ENCODE data around the gene FBLN2.
A peak's percentile ranks its signal among the peaks of the same experiment; 100 is the strongest.

FBLN2 gene

GRCh38 chr3:13645801-13646637 is 97.1 kb downstream of the FBLN2 start:
- no peak for ATAC-seq (replicated peaks; ENCODE audit: extremely low read depth, poor library complexity, severe bottlenecking)
- no peak for DNase-seq (ENCODE audit: low spot score in 2 of 2)
- Mint-ChIP-seq H3K4me3 (no peak overlapping the region), H3K9me3 (no peaks in the 10 kb centered on the region), H3K27me3 (peaks cover 55% of the 10 kb centered on the region), H3K36me3 (ENCODE audit: insufficient read depth) (peaks cover 3% of the 10 kb centered on the region), H3K27ac (ENCODE audit: low read depth) (no peak overlapping the region), H3K4me1 (peaks cover 26% of the 10 kb centered on the region)

GRCh38 chr3:13647298-13648059 is 98.6 kb downstream of the FBLN2 start:
- Mint-ChIP-seq H3K4me1 (peaks cover 32% of the 10 kb centered on the region), H3K27me3 (peaks cover 54% of the 10 kb centered on the region), H3K36me3 (ENCODE audit: insufficient read depth) (peaks cover 3% of the 10 kb centered on the region), H3K4me3 (no peak overlapping the region), H3K27ac (ENCODE audit: low read depth) (no peak overlapping the region), H3K9me3 (no peaks in the 10 kb centered on the region)
- peak; percentile 16 for ATAC-seq (replicated peaks; ENCODE audit: extremely low read depth, poor library complexity, severe bottlenecking)
- no peak for DNase-seq (ENCODE audit: low spot score in 2 of 2)

- ATAC-seq (replicated peaks; ENCODE audit: extremely low read depth, poor library complexity, severe bottlenecking), result peak; percentile 50
- H3K4me3 Mint-ChIP-seq, result no peak overlapping the region
- no peaks in the 10 kb centered on the region for H3K9me3 Mint-ChIP-seq
- DNase-seq (ENCODE audit: low spot score in 2 of 2), result peak; percentile 53 to 65
- H3K4me1 Mint-ChIP-seq, result peaks cover 38% of the 10 kb centered on the region
- H3K36me3 Mint-ChIP-seq (ENCODE audit: insufficient read depth), result peaks cover 3% of the 10 kb centered on the region
- H3K27me3 Mint-ChIP-seq, result peaks cover 54% of the 10 kb centered on the region
- peak overlapping the region; percentile 2 for H3K27ac Mint-ChIP-seq (ENCODE audit: low read depth)
Observed at GRCh38 chr3:13648060-13649001, 99.4 kb downstream of the FBLN2 start.

GRCh38 chr3:13650210-13651056 is 101.5 kb downstream of the FBLN2 start:
- no peaks in the 10 kb centered on the region for H3K9me3 Mint-ChIP-seq

GRCh38 chr3:13651057-13651400 is 102.1 kb downstream of the FBLN2 start:
- H3K4me1 Mint-ChIP-seq, result peaks cover 46% of the 10 kb centered on the region
- no peak overlapping the region for H3K4me3 Mint-ChIP-seq
- DNase-seq (ENCODE audit: low spot score in 2 of 2) (no peak), ATAC-seq (replicated peaks; ENCODE audit: extremely low read depth, poor library complexity, severe bottlenecking) (no peak)
- H3K9me3 Mint-ChIP-seq, result no peaks in the 10 kb centered on the region
- peaks cover 3% of the 10 kb centered on the region for H3K36me3 Mint-ChIP-seq (ENCODE audit: insufficient read depth)
- peak overlapping the region; percentile 20 for H3K27ac Mint-ChIP-seq (ENCODE audit: low read depth)
- H3K27me3 Mint-ChIP-seq, result peaks cover 36% of the 10 kb centered on the region

More at GRCh38 chr3:13650210-13651056, 101.5 kb downstream of the FBLN2 start:
- peaks cover 36% of the 10 kb centered on the region for H3K27me3 Mint-ChIP-seq
- peaks cover 46% of the 10 kb centered on the region for H3K4me1 Mint-ChIP-seq
- peak overlapping the region; percentile 37 for H3K4me3 Mint-ChIP-seq
- H3K27ac Mint-ChIP-seq (ENCODE audit: low read depth), result peak overlapping the region; percentile 86
- ATAC-seq (replicated peaks; ENCODE audit: extremely low read depth, poor library complexity, severe bottlenecking) (peak; percentile 75), DNase-seq (ENCODE audit: low spot score in 2 of 2) (peak; percentile 74 to 80)
- peaks cover 3% of the 10 kb centered on the region for H3K36me3 Mint-ChIP-seq (ENCODE audit: insufficient read depth)

- peaks cover 3% of the 10 kb centered on the region for H3K36me3 Mint-ChIP-seq (ENCODE audit: insufficient read depth)
- H3K4me1 Mint-ChIP-seq, result peaks cover 46% of the 10 kb centered on the region
- DNase-seq (ENCODE audit: low spot score in 2 of 2) (no peak), ATAC-seq (replicated peaks; ENCODE audit: extremely low read depth, poor library complexity, severe bottlenecking) (no peak)
- peaks cover 36% of the 10 kb centered on the region for H3K27me3 Mint-ChIP-seq
- no peak overlapping the region for H3K27ac Mint-ChIP-seq (ENCODE audit: low read depth)
- no peak overlapping the region for H3K4me3 Mint-ChIP-seq
- H3K9me3 Mint-ChIP-seq, result no peaks in the 10 kb centered on the region
Observed at GRCh38 chr3:13651775-13652428, 103.0 kb downstream of the FBLN2 start.

- H3K4me1 Mint-ChIP-seq, result peaks cover 45% of the 10 kb centered on the region
- peaks cover 3% of the 10 kb centered on the region for H3K36me3 Mint-ChIP-seq (ENCODE audit: insufficient read depth)
- H3K4me3 Mint-ChIP-seq, result no peak overlapping the region
- ATAC-seq (replicated peaks; ENCODE audit: extremely low read depth, poor library complexity, severe bottlenecking), result no peak
- no peak overlapping the region for H3K27ac Mint-ChIP-seq (ENCODE audit: low read depth)
- no peak for DNase-seq (ENCODE audit: low spot score in 2 of 2)
- H3K9me3 Mint-ChIP-seq, result no peaks in the 10 kb centered on the region
- H3K27me3 Mint-ChIP-seq, result peaks cover 36% of the 10 kb centered on the region
Observed at GRCh38 chr3:13652728-13653127, 103.8 kb downstream of the FBLN2 start.

GRCh38 chr3:13653631-13654279 is 104.8 kb downstream of the FBLN2 start:
- DNase-seq (ENCODE audit: low spot score in 2 of 2) (no peak), ATAC-seq (replicated peaks; ENCODE audit: extremely low read depth, poor library complexity, severe bottlenecking) (no peak)
- H3K27ac Mint-ChIP-seq (ENCODE audit: low read depth), result peak overlapping the region; percentile 7
- peak overlapping the region; percentile 53 for H3K4me3 Mint-ChIP-seq
- no peaks in the 10 kb centered on the region for H3K9me3 Mint-ChIP-seq
- H3K36me3 Mint-ChIP-seq (ENCODE audit: insufficient read depth), result peaks cover 3% of the 10 kb centered on the region
- peaks cover 39% of the 10 kb centered on the region for H3K4me1 Mint-ChIP-seq
- peaks cover 28% of the 10 kb centered on the region for H3K27me3 Mint-ChIP-seq

GRCh38 chr3:13654330-13655060 is 105.6 kb downstream of the FBLN2 start:
- Mint-ChIP-seq H3K9me3 (no peaks in the 10 kb centered on the region), H3K36me3 (ENCODE audit: insufficient read depth) (peaks cover 3% of the 10 kb centered on the region), H3K4me3 (peak overlapping the region; percentile 53), H3K27me3 (peaks cover 33% of the 10 kb centered on the region), H3K4me1 (peaks cover 39% of the 10 kb centered on the region), H3K27ac (ENCODE audit: low read depth) (no peak overlapping the region)
- peak; percentile 38 for ATAC-seq (replicated peaks; ENCODE audit: extremely low read depth, poor library complexity, severe bottlenecking)
- no peak for DNase-seq (ENCODE audit: low spot score in 2 of 2)

- Mint-ChIP-seq H3K4me1 (peaks cover 31% of the 10 kb centered on the region), H3K36me3 (ENCODE audit: insufficient read depth) (peaks cover 3% of the 10 kb centered on the region), H3K4me3 (peak overlapping the region; percentile 65), H3K27me3 (peaks cover 37% of the 10 kb centered on the region), H3K27ac (ENCODE audit: low read depth) (no peak overlapping the region), H3K9me3 (no peaks in the 10 kb centered on the region)
- DNase-seq (ENCODE audit: low spot score in 2 of 2) (no peak), ATAC-seq (replicated peaks; ENCODE audit: extremely low read depth, poor library complexity, severe bottlenecking) (no peak)
Observed at GRCh38 chr3:13655061-13655913, 106.4 kb downstream of the FBLN2 start.
